ENCODE measurements around the gene CFAP77. TPM values are rescaled to one million over a fixed set of nuclear protein-coding genes. Genes with fewer than 3 reads are reported as not detected.

Gene CFAP77
- total RNA-seq, 1 experiment from 2014 or later = not detected

DNA sequence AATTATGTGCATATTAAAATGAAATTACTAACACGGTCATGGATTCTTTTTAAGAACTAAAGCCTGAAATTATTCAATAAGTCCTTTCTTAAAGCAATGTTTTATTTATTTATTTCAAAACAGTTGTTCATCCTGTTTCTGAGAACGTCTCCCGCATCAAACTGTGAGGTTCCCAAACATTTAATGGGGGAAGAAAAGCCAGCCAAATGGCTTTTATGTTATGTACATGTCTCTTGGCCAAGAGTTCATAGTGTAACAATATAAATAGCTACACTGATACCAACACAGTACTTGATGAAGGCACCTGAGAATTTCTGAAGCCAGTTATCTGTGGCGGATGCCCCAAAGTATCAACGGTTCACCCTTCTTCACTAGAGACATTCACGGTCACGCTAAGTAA, 19.0 kb upstream of the CFAP77 start:
- Histone ChIP-seq H3K27me3 (no peaks in the 10 kb centered on the region), H3K4me3 (no peak overlapping the region), H3K27ac (no peak overlapping the region), H3K9me3 (replicated peaks) (no peaks in the 10 kb centered on the region), H3K4me1 (no peaks in the 10 kb centered on the region), H3K36me3 (peaks cover 93% of the 10 kb centered on the region)
- DNase-seq = no peak

GRCh38 chr9:132391449-132391848, 18.6 kb upstream of the CFAP77 start:
- Histone ChIP-seq H3K27ac (no peak overlapping the region), H3K9me3 (replicated peaks) (no peaks in the 10 kb centered on the region), H3K4me1 (no peaks in the 10 kb centered on the region), H3K4me3 (no peak overlapping the region), H3K27me3 (no peaks in the 10 kb centered on the region), H3K36me3 (peaks cover 92% of the 10 kb centered on the region)
- DNase-seq = no peak

GRCh38 chr9:132395560-132395959, 14.5 kb upstream of the CFAP77 start:
- H3K4me1 ChIP-seq = no peaks in the 10 kb centered on the region
- DNase-seq = no peak
- H3K36me3 ChIP-seq = peaks cover 90% of the 10 kb centered on the region
- H3K27me3 ChIP-seq = no peaks in the 10 kb centered on the region
- H3K9me3 ChIP-seq (replicated peaks) = no peaks in the 10 kb centered on the region
- no peak overlapping the region for H3K27ac ChIP-seq
- H3K4me3 ChIP-seq = no peak overlapping the region

GRCh38 chr9:132401824-132402223, 8.2 kb upstream of the CFAP77 start:
- Histone ChIP-seq H3K4me3 (no peak overlapping the region), H3K36me3 (peaks cover 59% of the 10 kb centered on the region), H3K9me3 (replicated peaks) (no peaks in the 10 kb centered on the region), H3K4me1 (peaks cover 18% of the 10 kb centered on the region), H3K27me3 (no peaks in the 10 kb centered on the region), H3K27ac (no peak overlapping the region)
- DNase-seq = no peak

DNA sequence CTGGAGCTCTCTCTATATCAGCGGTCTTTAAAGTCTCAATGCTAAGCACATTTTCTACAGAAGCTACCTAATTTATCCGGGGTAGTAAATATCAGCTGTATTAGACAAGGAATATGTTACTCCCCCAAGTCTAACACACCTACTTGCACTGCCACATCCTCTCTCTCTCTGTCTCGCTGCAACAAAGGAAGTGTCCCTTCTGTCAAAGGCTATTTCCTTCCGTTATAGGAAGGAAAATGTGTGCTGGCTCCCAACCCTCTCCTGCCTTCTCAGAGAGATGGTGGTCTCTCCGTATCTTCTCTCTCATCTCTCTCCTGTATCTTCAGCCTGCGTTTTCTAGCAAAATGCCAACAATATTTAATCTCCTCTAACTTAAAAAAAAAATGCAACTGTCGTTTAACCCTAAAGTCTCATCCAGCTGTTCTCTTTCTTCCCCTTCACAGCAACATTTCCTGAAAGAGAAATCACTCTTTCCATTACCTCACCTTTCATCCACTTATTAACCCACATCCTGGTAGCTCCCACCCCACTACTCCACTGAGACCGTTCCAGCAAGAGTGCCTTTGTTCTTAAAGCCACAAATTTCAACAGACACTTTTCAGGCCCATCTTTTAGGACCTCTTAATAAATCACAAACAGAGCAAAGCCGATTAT, 5.7 kb upstream of the CFAP77 start:
- peak overlapping the region; percentile 58 for H3K27ac ChIP-seq

GRCh38 chr9:132406554-132407122, 3.4 kb upstream of the CFAP77 start, which contains the start of gene TTF1:
TTF1 (minus strand) TSS chr9:132406840; CDS start chr9:132402821, 4,019 bp downstream.
- H3K36me3 ChIP-seq = peaks cover 15% of the 10 kb centered on the region
- H3K27me3 ChIP-seq = 0 out of 2 replicates have a peak, but pooled peaks cover 5% of the 10 kb centered on the region
- DNase-seq = peak; percentile 94 to 95
- peak within 1 kb of the TSS; percentile 72 for H3K4me3 ChIP-seq
- H3K4me1 ChIP-seq = peaks cover 18% of the 10 kb centered on the region
- no peaks in the 10 kb centered on the region for H3K9me3 ChIP-seq (replicated peaks)
- H3K27ac ChIP-seq = peak within 1 kb of the TSS; percentile 57

More for the DNA sequence above, 5.7 kb upstream of the CFAP77 start:
- DNase-seq = peak; percentile 26 to 54
- Histone ChIP-seq H3K9me3 (replicated peaks) (no peaks in the 10 kb centered on the region), H3K4me1 (peaks cover 18% of the 10 kb centered on the region), H3K4me3 (peak overlapping the region; percentile 3), H3K36me3 (peaks cover 37% of the 10 kb centered on the region), H3K27me3 (0 out of 2 replicates have a peak, but pooled peaks cover 3% of the 10 kb centered on the region)

GRCh38 chr9:132407196-132407595, 2.8 kb upstream of the CFAP77 start:
- DNase-seq = no peak
- Histone ChIP-seq H3K4me3 (peak overlapping the region; percentile 72), H3K9me3 (replicated peaks) (no peaks in the 10 kb centered on the region), H3K27ac (no peak overlapping the region), H3K4me1 (peaks cover 18% of the 10 kb centered on the region), H3K36me3 (peaks cover 10% of the 10 kb centered on the region), H3K27me3 (0 out of 2 replicates have a peak, but pooled peaks cover 5% of the 10 kb centered on the region)

- Histone ChIP-seq H3K4me3 (no peak overlapping the region), H3K27ac (no peak overlapping the region), H3K27me3 (0 out of 2 replicates have a peak, but pooled peaks cover 5% of the 10 kb centered on the region), H3K9me3 (replicated peaks) (no peaks in the 10 kb centered on the region), H3K4me1 (peaks cover 18% of the 10 kb centered on the region), H3K36me3 (peaks cover 5% of the 10 kb centered on the region; the same call in 1 of the 2 replicates)
- DNase-seq = no peak
Measured at GRCh38 chr9:132408521-132408920, 1.5 kb upstream of the CFAP77 start.

DNA sequence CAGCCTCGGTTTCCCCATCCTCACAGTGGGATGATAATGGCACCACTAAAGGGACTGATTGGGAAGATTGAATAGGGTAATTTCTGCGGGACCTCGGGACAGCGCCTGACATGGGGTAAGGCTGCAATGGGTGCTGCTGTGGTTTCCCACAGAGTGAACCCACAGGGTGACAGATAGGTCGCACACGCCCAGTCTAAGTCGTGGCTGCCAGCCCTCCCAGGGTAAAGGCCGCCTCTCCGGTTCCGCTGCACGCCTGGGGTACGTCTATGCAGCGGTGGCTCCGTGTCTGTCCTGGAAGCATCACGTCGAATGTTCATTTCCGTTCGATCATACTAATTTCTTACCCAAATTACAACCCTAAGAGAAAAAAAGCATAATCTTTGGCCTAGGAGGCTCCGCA, 631 bp downstream of the CFAP77 start:
- H3K4me1 ChIP-seq = peaks cover 1% of the 10 kb centered on the region
- H3K9me3 ChIP-seq (replicated peaks) = no peaks in the 10 kb centered on the region
- H3K36me3 ChIP-seq = no peaks in the 10 kb centered on the region
- peaks cover 20% of the 10 kb centered on the region; the same call in 1 of the 2 replicates for H3K27me3 ChIP-seq
- H3K27ac ChIP-seq = no peak overlapping the region
- no peak for DNase-seq
- H3K4me3 ChIP-seq = no peak overlapping the region

- Histone ChIP-seq H3K27me3 (peaks cover 21% of the 10 kb centered on the region; the same call in 1 of the 2 replicates), H3K36me3 (no peaks in the 10 kb centered on the region), H3K4me1 (no peaks in the 10 kb centered on the region), H3K27ac (no peak overlapping the region), H3K9me3 (replicated peaks) (no peaks in the 10 kb centered on the region), H3K4me3 (no peak overlapping the region)
- no peak for DNase-seq
Measured at GRCh38 chr9:132411091-132411508, 1.1 kb downstream of the CFAP77 start.

GRCh38 chr9:132412089-132412488, 2.1 kb downstream of the CFAP77 start:
- no peaks in the 10 kb centered on the region for H3K36me3 ChIP-seq
- peak; percentile 22 to 59 for DNase-seq
- no peak overlapping the region for H3K4me3 ChIP-seq
- peaks cover 21% of the 10 kb centered on the region; the same call in 1 of the 2 replicates for H3K27me3 ChIP-seq
- H3K9me3 ChIP-seq (replicated peaks) = no peaks in the 10 kb centered on the region
- H3K27ac ChIP-seq = no peak overlapping the region
- H3K4me1 ChIP-seq = no peaks in the 10 kb centered on the region

GRCh38 chr9:132413926-132414325, 3.9 kb downstream of the CFAP77 start:
- H3K36me3 ChIP-seq = no peaks in the 10 kb centered on the region
- H3K4me3 ChIP-seq = no peak overlapping the region
- DNase-seq = no peak

DNA sequence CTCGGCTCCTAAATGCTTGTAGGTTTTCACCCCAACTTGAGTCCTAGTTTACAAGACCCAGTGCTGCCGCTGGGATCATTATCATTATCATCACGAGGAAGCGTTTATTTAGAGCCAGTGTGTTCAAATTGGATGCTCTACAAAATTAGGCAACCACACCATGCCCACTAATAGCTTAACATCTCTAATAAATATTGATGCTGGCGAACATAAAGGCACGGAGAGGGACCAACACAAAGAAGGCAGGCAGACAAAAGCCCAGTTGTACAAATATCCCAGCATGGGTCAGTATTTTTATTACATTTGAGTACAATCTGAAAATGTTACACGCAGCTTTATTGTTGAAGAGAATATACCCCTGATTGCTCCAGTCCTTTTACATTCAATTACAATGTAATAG, 4.7 kb downstream of the CFAP77 start:
- H3K4me1 ChIP-seq = no peaks in the 10 kb centered on the region
- no peaks in the 10 kb centered on the region for H3K9me3 ChIP-seq (replicated peaks)
- peaks cover 30% of the 10 kb centered on the region for H3K27me3 ChIP-seq
- H3K36me3 ChIP-seq = no peaks in the 10 kb centered on the region
- no peak overlapping the region for H3K4me3 ChIP-seq
- DNase-seq = no peak
- H3K27ac ChIP-seq = no peak overlapping the region

More at GRCh38 chr9:132413926-132414325, 3.9 kb downstream of the CFAP77 start:
- no peaks in the 10 kb centered on the region for H3K4me1 ChIP-seq
- no peaks in the 10 kb centered on the region for H3K9me3 ChIP-seq (replicated peaks)
- peaks cover 32% of the 10 kb centered on the region for H3K27me3 ChIP-seq
- no peak overlapping the region for H3K27ac ChIP-seq

GRCh38 chr9:132415181-132415580, 5.2 kb downstream of the CFAP77 start:
- Histone ChIP-seq H3K4me3 (no peak overlapping the region), H3K4me1 (no peaks in the 10 kb centered on the region), H3K9me3 (replicated peaks) (no peaks in the 10 kb centered on the region), H3K36me3 (no peaks in the 10 kb centered on the region), H3K27ac (no peak overlapping the region), H3K27me3 (peaks cover 30% of the 10 kb centered on the region)
- no peak for DNase-seq

DNA sequence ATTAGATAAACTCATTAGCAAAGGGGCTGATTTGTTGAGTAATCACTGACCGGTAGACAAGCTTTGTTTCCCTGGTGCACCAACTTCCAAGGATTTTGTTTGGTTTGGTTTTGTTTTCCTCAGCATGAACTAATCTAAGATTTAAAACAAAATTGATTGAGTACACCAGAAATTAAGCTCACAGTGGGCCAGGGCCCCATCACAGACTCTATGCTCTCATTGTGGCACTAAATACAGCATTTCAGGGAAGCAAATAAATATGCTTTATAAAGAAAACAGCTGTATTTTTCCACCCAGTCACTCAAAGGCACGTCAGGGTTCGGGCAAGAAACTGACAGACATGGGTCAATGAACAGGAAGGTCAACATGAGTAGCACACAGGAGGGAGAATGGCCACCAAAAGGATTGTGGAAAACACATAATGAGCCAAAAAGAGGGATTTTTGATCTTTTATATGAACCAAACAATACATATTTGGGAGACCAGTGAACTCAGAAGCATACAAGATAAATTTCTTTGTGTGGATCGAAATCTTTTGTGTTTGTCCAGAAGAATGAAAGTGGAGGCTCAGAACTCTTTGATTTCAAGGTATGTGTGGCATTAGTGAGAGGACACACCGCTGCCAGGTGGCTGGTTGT, 8.8 kb downstream of the CFAP77 start:
- Histone ChIP-seq H3K27ac (no peak overlapping the region), H3K27me3 (peaks cover 37% of the 10 kb centered on the region), H3K4me3 (no peak overlapping the region), H3K9me3 (replicated peaks) (no peaks in the 10 kb centered on the region), H3K4me1 (no peaks in the 10 kb centered on the region), H3K36me3 (no peaks in the 10 kb centered on the region)
- no peak for DNase-seq

Data from SJCRH30 (cell line).